Neutrophil (primary cell): ENCODE results near the gene PRKD3.

Source experiments
- H3K27ac ChIP-seq: fragments of 200-600 bp; sonication (generic); 2 replicates; pipeline ENCODE4 v1.5.1; 2016; ENCODE audit warnings: mild to moderate bottlenecking, moderate library complexity
- H3K27me3 ChIP-seq: fragments of 200-600 bp; sonication (generic); 2 replicates; pipeline ENCODE4 v1.6.0; 2016; ENCODE audit warnings: mild to moderate bottlenecking
- H3K36me3 ChIP-seq: fragments of 200-600 bp; sonication (generic); 2 replicates; pipeline ENCODE4 v1.5.1; 2017
- H3K4me1 ChIP-seq, 2 experiments: fragments of 200-600 bp in 1 of 2; sonication (generic) in 1 of 2; 1 replicate in 1 of 2; 2 replicates in 1 of 2; pipeline versions ENCODE4 v1.5.1 to v1.6.1; 2013 to 2016; ENCODE audit warnings: low read depth in 1 of 2, low read length in 1 of 2, mild to moderate bottlenecking in 1 of 2, moderate library complexity in 1 of 2; ENCODE audit not compliant: control insufficient read depth in 1 of 2, insufficient read depth in 1 of 2
- H3K4me3 ChIP-seq, 2 experiments: fragments of 200-600 bp in 1 of 2; sonication (generic) in 1 of 2; 1 replicate in 1 of 2; 2 replicates in 1 of 2; pipeline ENCODE4 v1.5.1; 2013 to 2016; ENCODE audit warnings: low read depth in 1 of 2, low read length in 1 of 2, mild to moderate bottlenecking in 1 of 2, moderate library complexity in 1 of 2
- H3K9me3 ChIP-seq: fragments of 200-600 bp; sonication (generic); 2 replicates; pipeline ENCODE4 v1.5.1; 2016
- TF ChIP-seq, protein P1 (sequence below): fragments of 200-600 bp; sonication (generic); IDR thresholded peaks from 2 replicates; pipeline ENCODE4 v1.5.1; 2016; ENCODE audit warnings: antibody characterized with exemption

PRKD3 gene

DNA sequence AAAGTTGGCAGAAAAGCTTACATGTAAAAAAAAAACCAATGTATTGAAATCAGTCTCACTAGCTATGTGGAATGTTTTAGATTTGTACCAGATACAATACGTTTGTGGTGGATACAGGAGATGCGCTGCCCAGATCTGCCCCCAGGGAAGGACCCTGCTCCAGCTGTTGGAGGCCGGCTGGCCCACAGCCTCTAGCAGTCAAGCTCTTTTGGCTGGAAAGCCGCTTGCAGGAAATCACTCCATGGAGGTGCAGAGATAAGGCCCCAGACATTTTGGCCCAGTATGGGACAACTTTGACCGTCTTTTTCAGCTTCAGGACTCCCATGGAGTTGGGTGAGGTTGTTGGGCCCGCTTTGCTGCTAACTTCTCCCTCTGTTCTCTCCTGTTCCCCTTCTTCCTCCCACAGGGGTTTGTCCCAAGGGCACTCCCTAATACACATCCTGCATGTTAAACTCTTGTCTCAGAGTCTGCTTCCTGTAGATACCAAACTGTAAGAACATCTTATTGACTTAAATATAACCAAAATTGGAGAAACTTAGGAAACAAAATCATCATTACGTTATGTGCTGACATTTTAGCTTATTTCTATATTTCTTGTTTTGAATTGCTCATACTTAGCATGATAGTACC, 18.1 kb upstream of the PRKD3 start:
- no peak overlapping the region for H3K4me3 ChIP-seq
- H3K4me1 ChIP-seq: peaks cover 31% of the 10 kb centered on the region in 2 experiments
- H3K27me3 ChIP-seq: no peaks in the 10 kb centered on the region
- no peaks in the 10 kb centered on the region for H3K36me3 ChIP-seq
- H3K9me3 ChIP-seq: no peaks in the 10 kb centered on the region
- H3K27ac ChIP-seq: no peak overlapping the region
- TF ChIP-seq, protein P1, sequence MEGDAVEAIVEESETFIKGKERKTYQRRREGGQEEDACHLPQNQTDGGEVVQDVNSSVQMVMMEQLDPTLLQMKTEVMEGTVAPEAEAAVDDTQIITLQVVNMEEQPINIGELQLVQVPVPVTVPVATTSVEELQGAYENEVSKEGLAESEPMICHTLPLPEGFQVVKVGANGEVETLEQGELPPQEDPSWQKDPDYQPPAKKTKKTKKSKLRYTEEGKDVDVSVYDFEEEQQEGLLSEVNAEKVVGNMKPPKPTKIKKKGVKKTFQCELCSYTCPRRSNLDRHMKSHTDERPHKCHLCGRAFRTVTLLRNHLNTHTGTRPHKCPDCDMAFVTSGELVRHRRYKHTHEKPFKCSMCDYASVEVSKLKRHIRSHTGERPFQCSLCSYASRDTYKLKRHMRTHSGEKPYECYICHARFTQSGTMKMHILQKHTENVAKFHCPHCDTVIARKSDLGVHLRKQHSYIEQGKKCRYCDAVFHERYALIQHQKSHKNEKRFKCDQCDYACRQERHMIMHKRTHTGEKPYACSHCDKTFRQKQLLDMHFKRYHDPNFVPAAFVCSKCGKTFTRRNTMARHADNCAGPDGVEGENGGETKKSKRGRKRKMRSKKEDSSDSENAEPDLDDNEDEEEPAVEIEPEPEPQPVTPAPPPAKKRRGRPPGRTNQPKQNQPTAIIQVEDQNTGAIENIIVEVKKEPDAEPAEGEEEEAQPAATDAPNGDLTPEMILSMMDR: no peak

DNA sequence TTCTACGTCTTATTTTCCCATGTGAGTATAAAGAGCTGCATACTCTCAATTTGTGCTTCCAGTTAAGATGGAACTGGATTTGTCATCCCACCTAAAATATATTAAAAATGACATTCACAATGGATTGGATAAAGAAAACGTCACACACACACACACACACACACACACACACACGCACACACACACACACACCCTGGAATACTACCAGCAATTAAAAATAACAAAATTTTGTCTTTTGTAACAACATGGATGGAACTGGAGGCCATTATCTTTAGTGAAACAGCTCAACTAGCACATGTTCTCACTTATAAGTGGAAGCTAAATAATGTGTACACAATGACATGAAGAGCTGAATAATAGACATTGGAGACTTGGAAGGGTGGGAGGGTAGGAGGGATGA, 16.0 kb upstream of the PRKD3 start:
- no peaks in the 10 kb centered on the region for H3K9me3 ChIP-seq
- TF ChIP-seq, protein P1: no peak
- H3K36me3 ChIP-seq: no peaks in the 10 kb centered on the region
- no peak overlapping the region for H3K4me3 ChIP-seq
- peaks cover 13% of the 10 kb centered on the region in 2 experiments for H3K4me1 ChIP-seq
- no peaks in the 10 kb centered on the region for H3K27me3 ChIP-seq
- no peak overlapping the region for H3K27ac ChIP-seq

DNA sequence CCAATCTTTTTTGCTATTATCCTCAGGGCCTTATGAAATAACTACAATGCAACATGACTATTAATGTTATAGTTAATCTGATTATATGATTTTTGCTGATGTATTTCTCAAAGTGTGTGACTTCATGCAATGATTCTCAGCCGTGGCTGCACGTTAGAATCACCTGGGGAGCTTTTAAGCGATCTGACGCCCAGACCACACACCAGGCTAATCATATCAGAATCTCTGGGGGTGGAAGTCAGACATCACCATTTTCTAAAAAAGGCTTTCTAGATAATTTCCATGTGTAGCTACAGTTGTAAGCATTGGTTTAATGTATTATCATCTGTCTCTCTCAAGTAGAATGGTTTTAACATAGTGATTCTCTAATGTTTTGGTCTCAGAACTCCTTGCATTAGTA, 14.3 kb upstream of the PRKD3 start:
- no peak overlapping the region for H3K27ac ChIP-seq
- no peaks in the 10 kb centered on the region for H3K9me3 ChIP-seq
- TF ChIP-seq, protein P1: no peak
- no peaks in the 10 kb centered on the region for H3K36me3 ChIP-seq
- no peak overlapping the region for H3K4me3 ChIP-seq
- peaks cover 5% of the 10 kb centered on the region in 2 experiments for H3K4me1 ChIP-seq
- H3K27me3 ChIP-seq: no peaks in the 10 kb centered on the region

DNA sequence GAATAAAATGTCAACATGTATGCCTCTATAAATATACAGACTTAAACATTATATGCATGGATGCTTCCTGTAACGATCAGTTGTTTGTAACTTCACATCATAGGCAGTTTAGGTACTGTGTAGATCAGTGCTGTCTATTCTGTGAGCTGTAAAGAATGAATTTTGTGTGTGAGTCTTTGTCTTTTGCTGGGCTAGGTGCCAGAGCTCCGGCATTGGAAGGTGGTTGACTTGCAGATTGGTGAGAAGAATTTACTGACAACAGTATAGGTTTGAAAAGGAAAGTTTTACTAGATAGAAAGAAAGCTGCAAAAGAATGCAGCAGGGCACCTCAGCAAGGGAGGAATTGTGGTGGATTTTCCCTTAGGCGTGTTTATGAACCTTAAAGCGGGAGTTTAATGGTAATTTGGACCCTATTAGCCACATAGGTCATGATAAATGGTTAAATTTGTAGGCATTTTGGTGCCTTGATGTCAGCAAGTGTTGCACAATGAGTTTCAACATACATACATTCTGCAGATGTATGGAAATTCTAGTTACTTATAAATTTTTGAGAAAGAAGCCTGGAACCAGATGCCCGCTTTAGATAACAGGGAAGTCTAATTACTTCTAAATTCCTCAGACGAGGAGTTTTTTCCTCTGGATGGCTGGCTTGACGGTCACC, 13.1 kb upstream of the PRKD3 start:
- H3K9me3 ChIP-seq: no peaks in the 10 kb centered on the region
- H3K4me1 ChIP-seq: no peaks in the 10 kb centered on the region
- H3K27me3 ChIP-seq: no peaks in the 10 kb centered on the region
- H3K27ac ChIP-seq: no peak overlapping the region
- H3K4me3 ChIP-seq: no peak overlapping the region
- H3K36me3 ChIP-seq: no peaks in the 10 kb centered on the region
- TF ChIP-seq, protein P1: no peak

DNA sequence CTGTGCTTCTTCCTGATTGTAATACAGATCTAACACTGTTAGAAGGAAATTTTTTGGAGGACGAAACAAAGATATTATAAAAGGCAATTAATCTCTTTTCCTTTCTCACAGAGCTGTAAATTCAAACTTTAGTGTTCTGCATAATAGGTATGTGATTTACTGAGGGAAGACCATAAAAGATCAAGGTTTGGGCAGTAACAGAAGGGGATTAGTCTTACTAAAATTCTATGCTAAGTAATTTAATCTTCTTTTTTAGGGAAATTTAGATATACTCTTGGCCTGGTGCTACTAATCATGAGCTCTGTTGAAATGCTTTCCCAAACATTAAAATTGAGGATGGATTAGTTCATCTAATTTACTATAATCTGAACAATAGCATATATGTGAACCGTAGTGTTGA, 11.0 kb upstream of the PRKD3 start:
- no peaks in the 10 kb centered on the region for H3K9me3 ChIP-seq

More for the DNA sequence above, 11.0 kb upstream of the PRKD3 start:
- Histone ChIP-seq H3K27me3 (no peaks in the 10 kb centered on the region), H3K36me3 (no peaks in the 10 kb centered on the region), H3K4me3 (no peak overlapping the region), H3K27ac (no peak overlapping the region), H3K4me1 (peaks cover 2 to 5% of the 10 kb centered on the region in 2 experiments)
- TF ChIP-seq, protein P1: no peak
